ENCODE measurements around the gene DTYMK. TPM values are rescaled to one million over a fixed set of nuclear protein-coding genes. Genes with fewer than 3 reads are reported as not detected.
"Not testable (repeated sequence)": the region's sequence is repeated elsewhere in the genome, so short reads cannot be mapped to it uniquely, and the experiment has no call there.

DTYMK gene
- total RNA-seq, 6 experiments from 2014 or later, result 56.8 to 84.2 (median 76.1) TPM

GRCh38 chr2:241665731-241666440 lies 20.7 kb downstream of the DTYMK start:
- Mint-ChIP-seq H3K27ac (peak overlapping the region; percentile 97), H3K27me3 (ENCODE audit: insufficient read depth) (no peaks in the 10 kb centered on the region; the same call in none of the 2 replicates), H3K36me3 (ENCODE audit: low read depth) (no peaks in the 10 kb centered on the region), H3K4me3 (no peak overlapping the region; the same call in 1 of the 2 replicates), H3K9me3 (no peaks in the 10 kb centered on the region), H3K4me1 (ENCODE audit: low read depth) (peaks cover 18% of the 10 kb centered on the region)
- DNase-seq, result no peak
- peak; percentile 13; the same call in 1 of the 2 replicates for TF ChIP-seq CTCF (IDR thresholded peaks at IDR 0.05)

- H3K27me3 Mint-ChIP-seq (ENCODE audit: insufficient read depth); H3K9me3 Mint-ChIP-seq; DNase-seq; H3K4me3 Mint-ChIP-seq; H3K27ac Mint-ChIP-seq: not testable (repeated sequence)
- H3K4me1 Mint-ChIP-seq (ENCODE audit: low read depth), result peaks cover 18% of the 10 kb centered on the region
- peaks cover 17% of the 10 kb centered on the region for H3K36me3 Mint-ChIP-seq (ENCODE audit: low read depth)
Observed at GRCh38 chr2:241662731-241663130, 23.9 kb downstream of the DTYMK start.

- H3K9me3 Mint-ChIP-seq, result no peaks in the 10 kb centered on the region
- H3K36me3 Mint-ChIP-seq (ENCODE audit: low read depth), result peaks cover 22% of the 10 kb centered on the region
- no peak overlapping the region for H3K4me3 Mint-ChIP-seq
- H3K4me1 Mint-ChIP-seq (ENCODE audit: low read depth), result peaks cover 10% of the 10 kb centered on the region
- no peak overlapping the region for H3K27ac Mint-ChIP-seq
- TF ChIP-seq CTCF (IDR thresholded peaks at IDR 0.05), result no peak
- no peaks in the 10 kb centered on the region; the same call in none of the 2 replicates for H3K27me3 Mint-ChIP-seq (ENCODE audit: insufficient read depth)
- DNase-seq, result no peak
Observed at GRCh38 chr2:241660593-241661213, 25.9 kb downstream of the DTYMK start.

GRCh38 chr2:241659150-241659739 lies 27.4 kb downstream of the DTYMK start:
- TF ChIP-seq CTCF (IDR thresholded peaks at IDR 0.05), result peak; percentile 81
- peak; percentile 52 for DNase-seq
- no peaks in the 10 kb centered on the region for H3K9me3 Mint-ChIP-seq
- no peak overlapping the region for H3K27ac Mint-ChIP-seq
- H3K4me3 Mint-ChIP-seq, result no peak overlapping the region
- H3K36me3 Mint-ChIP-seq (ENCODE audit: low read depth), result peaks cover 25% of the 10 kb centered on the region
- H3K4me1 Mint-ChIP-seq (ENCODE audit: low read depth), result no peaks in the 10 kb centered on the region; the same call in 1 of the 2 replicates
- H3K27me3 Mint-ChIP-seq (ENCODE audit: insufficient read depth), result no peaks in the 10 kb centered on the region; the same call in 1 of the 2 replicates

- DNase-seq, result no peak
- Mint-ChIP-seq H3K4me3 (no peak overlapping the region), H3K4me1 (ENCODE audit: low read depth) (no peaks in the 10 kb centered on the region)
Observed at GRCh38 chr2:241658296-241658695, 28.3 kb downstream of the DTYMK start.

More at GRCh38 chr2:241658296-241658695, 28.3 kb downstream of the DTYMK start:
- Mint-ChIP-seq H3K9me3 (no peaks in the 10 kb centered on the region), H3K27ac (no peak overlapping the region), H3K27me3 (ENCODE audit: insufficient read depth) (peaks cover 1% of the 10 kb centered on the region), H3K36me3 (ENCODE audit: low read depth) (peaks cover 25% of the 10 kb centered on the region)
- TF ChIP-seq CTCF (IDR thresholded peaks at IDR 0.05), result no peak
